CD4-positive, alpha-beta T cell treated with Interleukin-15 for 4 hours (primary cell): ENCODE measurements around the gene LMAN1.

Experiments
- DNase-seq: peaks from one replicate; pipeline ENCODE4 v3.0.0-alpha.2; 2020; ENCODE audit warnings: low spot score

LMAN1 gene

DNA sequence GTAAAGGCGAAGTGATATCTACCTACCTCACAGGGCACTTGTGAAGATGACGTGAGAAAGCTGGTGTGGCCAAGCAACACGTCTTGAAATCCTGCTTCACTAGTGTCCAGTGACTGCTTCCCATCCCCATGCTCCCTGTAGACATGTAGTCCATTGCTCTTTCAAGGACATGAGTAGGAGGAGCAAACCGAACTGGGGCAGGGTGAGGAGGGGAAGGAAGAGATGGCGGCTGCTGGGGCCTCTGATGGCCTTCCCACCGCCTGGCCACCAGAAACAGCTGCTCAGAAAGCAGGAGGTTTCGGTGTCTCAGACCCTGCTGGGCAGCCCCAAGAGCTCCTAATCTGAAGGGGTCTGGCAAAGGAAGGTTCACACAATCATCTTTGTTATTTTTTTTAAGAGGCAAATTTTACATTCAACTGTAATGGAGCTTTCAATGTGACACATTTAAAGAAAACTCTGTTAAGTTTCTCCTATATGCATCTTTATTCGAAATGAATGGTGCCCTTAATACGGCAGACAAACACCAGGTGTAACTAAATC, 55.3 kb downstream of the LMAN1 start:
- DNase-seq: no peak

DNA sequence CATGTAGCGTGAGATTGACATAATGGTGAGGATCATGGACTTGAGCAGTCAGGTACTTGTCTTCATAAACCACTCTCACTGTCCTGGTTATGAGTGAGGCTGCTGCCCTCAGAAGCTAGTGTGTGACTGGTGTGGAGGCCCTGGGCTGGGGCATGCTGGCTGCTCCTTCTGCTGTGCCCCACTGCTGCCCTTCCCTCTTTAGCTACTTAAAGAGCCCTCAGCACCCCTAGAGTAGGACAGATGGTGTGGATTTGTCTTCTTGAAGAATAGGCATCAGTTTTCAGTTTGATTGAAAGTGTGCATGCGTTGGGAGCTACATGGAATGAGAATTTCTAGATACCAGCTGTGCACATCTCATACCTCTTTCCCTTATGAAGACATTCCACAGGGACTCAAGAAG, 56.1 kb downstream of the LMAN1 start:
- no peak for DNase-seq

DNA sequence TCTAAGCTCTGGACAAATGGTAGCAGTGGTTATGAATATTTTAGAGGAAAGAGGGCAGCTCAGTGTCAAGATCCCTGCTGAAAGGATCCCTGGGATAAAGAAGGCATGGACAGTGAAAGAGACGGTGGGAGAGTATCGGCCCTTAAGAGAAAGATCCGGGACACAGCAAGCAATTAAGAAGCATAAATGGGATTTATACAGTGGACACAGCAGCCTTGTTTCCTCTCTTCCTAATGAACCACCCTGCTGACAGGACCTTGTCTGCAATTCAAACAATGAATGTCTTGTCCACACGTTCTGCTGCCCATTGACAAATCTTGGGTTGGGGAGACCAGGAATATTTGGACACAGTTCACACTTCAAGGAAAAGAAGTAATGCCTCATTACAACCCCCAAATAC, 57.1 kb downstream of the LMAN1 start:
- DNase-seq: no peak

DNA sequence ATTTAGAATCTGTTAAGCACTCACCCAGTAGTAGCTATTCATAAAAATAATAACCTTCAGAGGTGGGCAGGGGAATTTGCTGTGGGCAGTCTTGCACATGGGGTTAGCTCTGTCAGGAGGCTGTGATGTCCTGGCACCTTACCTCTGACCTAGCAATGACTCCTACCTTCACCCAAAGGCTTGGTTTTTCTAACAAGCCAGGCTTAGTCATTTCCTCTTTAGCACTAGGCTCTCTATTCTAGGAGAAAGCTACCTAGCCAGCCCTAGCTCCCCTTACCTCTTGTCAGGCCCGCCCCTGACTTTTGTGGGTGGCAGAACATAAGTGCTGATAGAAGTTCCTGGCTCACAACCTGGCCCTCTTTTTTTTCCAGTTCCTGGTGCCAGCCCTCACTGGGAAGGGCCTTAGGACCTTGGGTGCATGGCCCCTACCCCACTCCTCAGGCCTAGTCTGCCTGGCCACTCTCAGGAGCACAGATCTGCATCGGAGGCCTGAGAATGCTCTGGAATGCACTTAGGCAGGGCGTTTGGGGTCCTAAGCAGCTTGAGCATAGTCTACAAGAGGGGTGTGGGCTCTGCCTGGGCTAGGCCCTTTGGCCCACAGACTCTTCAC, 58.3 kb downstream of the LMAN1 start:
- DNase-seq: no peak

DNA sequence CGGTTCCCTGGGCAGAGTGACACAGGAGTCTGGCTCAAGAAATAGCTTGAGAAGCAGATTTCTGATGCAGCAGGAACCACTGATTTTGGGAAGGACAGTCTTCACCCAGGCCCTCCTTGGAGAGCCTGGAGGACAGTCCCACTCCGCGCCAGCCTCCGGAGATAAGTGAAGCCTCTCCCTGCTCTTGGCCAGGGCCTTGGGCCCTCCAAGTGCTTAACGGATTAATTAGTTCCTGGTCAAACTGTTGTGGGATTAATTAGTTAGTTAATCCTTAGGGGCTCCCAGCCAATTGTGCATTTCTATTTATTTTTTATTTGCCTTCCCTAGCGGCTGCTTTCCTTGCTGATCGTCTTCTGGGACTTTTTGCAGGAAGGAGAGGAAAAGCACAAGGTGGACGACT, 60.2 kb downstream of the LMAN1 start:
- DNase-seq: no peak

DNA sequence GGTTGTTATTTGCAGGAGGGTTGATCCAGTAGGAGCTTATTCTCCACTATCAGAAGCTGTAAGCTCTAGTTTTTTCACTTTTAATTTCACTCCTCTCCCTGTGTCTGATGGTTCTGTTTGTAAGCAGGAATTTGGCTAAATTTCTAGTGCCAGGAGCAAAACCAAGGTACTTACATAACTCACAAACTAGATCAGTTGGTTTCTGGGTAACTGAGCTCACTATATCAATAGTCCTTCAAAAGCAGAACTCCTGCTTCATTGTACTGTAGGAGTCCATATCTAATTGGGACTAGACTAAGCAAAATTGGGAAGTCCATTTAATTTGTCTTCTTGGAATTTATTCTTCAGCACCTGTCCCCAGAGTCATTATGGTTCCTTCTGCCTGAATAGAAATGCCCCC, 65.7 kb downstream of the LMAN1 start:
- DNase-seq: no peak

DNA sequence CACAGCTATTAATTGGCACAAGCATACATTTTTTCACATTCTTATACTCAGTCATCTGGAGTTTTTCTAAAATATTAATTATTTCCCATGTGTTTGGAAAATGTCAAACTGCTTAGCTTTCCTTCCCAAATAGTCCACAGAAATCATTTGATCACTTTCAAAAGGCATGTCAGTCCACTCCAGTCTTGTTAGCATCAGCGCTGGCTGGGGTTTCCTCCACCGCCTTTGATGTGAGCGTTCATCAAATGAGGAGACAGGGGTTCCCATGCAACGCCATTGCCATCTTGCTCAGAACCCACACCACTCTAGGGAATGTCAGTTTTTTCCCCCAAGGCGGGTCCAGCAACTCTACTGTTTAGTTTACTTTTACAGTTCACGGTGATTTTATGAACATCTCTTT, 72.7 kb downstream of the LMAN1 start:
- no peak for DNase-seq

DNA sequence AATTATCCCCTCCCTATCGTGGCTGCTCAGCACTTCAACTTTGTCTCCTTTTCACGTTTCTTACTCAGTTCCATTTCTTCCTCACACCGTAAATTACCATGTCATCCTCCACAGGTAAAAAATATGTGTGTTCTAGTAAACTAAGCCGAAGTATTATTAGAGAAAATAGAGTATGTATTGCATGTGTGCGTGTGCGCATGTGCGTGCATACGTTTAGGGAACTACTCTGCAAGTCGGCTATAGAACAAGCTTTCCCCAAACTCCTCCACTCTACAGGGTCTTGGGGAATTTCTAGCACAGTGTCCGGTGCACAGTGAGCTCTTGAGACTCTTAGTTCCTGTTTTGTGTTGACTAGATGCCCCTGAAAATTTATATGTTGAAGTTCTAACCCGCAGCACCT, 76.7 kb downstream of the LMAN1 start:
- DNase-seq: no peak

DNA sequence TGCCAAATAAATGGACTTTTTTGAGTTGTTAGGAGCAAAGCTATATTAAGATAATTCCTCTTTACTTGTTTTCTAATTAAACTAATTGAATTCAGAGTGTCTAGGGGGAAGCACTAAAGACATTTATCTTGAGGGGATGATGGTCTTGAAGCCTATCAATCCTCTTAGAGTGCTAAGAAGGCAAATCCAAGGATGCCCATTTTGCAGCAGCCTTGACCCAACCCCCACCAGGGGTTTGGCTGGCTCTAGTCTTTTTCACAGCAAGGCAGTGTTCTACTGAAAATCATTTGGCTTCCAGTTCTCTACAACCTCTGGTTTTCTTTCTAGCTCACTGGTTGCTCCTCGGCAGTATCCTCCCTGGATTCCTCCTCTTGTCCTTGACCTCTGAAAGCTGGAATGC, 79.3 kb downstream of the LMAN1 start:
- DNase-seq: no peak

DNA sequence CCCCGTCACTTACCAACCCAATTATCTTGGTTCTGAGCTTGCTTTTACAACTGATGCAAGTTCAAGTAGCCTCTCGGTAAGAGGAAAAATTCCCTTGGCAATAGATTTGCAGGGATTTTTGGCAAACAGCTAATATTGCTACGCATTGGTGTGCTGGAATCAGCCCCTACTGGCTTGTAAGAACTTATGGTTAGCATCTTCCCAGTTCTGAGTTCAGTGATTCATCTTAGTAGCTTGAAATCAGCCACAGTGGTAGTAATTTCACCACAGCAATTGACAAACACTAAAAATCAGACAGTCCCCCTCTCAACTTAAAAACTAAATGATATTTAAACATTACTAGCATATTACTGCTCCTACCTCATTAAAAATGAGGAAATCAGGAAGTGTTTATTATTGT, 79.9 kb downstream of the LMAN1 start:
- no peak for DNase-seq

DNA sequence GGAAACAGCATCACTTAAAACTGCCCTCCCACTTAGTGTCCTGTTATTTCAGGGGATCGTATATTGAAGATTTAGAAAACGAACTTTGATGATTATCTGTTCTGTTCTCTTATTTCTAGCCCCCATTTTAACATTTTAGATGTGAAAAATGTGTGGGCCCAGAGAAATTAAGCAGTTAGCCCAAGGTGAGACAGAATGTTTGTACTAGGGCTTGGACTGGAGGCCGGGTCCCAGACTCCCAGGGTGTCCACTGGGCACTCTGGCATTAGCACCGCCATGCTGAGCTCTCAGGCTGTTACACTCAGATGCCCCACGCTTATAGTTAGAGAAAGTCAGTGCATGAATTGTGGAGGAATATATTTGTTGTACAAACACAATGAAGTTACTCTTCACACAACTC, 80.3 kb downstream of the LMAN1 start:
- no peak for DNase-seq
